PC-3 (cell line): ENCODE measurements around the gene VTN.

Experiments
- CTCF ChIP-seq: fragments of 300-600 bp; sonication (generic); conservative IDR thresholded peaks from 2 replicates; pipeline ENCODE4 v1.5.1; 2017; ENCODE audit warnings: antibody characterized with exemption, low read depth, mild to moderate bottlenecking, low read length
- EZH2phosphoT487 ChIP-seq: fragments of 300-600 bp; sonication (generic); IDR thresholded peaks from 2 replicates; pipeline ENCODE4 v1.6.1; 2018; ENCODE audit warnings: mild to moderate bottlenecking, antibody characterized with exemption, low read length, borderline replicate concordance

DNA sequence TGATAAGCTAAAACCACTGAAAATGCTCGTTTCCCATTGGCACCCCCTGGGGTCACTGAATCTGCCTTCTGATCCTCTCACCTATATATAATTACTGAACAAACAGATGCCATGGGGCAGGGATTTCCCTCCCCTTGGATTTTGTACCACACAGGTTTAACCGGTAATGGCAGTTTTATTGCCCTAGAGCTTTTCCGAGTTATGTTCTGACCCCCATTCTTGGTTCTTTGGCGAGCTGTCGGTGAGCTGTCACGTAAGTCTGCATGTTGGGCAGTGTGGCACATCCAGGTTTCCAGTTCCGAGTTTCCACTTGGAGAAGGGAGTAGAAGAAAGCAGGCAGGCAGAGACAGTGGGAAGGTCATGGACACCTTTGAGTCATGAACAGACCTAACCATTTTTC, 44.0 kb downstream of the VTN start:
- no peak for TF ChIP-seq CTCF
- no peak for TF ChIP-seq EZH2phosphoT487
